KG1 (cell line): ENCODE measurements around the gene RBBP8.
"Not testable (repeated sequence)": the region's sequence is repeated elsewhere in the genome, so short reads cannot be mapped to it uniquely, and the experiment has no call there.

Experiments used
- DNase-seq: peaks from one replicate; lab custom pipeline; 2025; lab: John Stamatoyannopoulos, UW

The RBBP8 gene

DNA sequence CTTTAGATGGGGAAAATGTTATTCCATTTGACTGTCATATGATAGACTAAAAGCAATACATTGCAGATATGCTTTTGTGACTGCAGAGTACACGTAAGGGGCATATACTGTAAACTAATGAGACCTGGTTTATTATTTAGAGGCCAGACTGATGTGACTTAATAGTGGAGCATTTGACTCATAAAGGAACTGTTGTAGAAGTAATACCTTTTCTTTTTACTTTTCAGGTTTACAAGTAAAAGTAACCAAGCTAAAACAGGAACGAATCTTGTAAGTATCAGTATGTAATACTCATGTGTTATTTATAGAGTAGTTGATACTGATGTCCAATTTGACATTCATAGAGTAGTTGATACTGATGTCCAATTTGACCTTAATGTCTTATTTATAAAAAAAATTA, 13.1 kb downstream of the RBBP8 start:
- DNase-seq: no peak

DNA sequence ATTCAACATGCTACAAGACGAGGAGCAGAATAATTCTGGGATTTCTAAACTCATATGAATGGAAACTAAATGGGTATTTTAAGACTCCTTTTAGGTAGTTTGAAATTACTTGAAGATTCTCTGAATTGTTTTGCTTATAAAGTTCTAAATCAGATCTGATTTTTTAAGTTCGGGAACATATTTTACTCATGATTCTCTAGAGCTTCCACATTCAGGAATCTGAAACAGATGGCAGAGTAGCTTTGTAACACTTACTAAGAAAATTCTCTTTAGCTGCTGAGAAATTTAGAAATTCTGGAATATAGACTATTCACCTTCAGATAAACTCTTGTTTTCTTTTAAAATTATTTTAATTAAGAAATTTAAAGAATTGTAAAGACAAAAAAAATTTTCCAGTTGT, 13.7 kb downstream of the RBBP8 start:
- DNase-seq: no peak

DNA sequence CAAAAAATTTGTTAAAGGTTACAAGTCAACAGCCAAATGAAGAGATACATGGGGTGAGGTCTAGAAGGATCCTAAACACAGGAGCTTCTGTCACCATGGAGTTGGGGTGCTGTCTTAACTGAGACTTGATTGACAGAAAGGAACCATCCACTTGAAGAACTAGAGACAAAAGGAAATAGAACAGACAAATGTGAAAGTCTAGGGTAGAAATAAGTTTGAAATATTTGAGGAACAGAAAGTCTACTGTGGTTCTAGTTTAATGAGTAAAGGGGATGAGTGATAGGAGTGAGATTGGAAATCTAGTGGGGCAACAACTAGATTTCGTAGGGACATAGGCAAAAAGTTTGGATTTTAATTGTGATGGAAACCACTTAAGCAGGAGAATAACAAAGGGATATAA, 18.7 kb downstream of the RBBP8 start:
- DNase-seq: no peak

DNA sequence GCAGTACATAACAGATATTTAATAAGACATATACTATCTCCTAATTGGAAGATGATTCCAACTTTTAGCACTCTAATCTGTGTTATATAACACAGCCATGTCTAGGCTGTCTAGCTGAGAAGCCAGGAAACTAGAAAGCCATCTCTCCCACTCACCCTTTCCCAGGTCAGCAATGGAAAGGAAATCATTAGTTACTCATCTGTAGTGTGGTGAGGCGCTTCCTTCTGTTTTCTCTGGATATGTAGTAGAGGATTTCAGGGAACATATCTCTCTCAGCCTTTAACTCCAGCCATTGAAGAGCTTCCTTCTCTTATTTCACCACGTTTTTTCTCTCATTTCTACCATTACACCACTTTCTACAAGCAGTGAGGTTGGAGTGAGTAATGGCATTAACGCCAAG, 19.4 kb downstream of the RBBP8 start:
- no peak for DNase-seq

DNA sequence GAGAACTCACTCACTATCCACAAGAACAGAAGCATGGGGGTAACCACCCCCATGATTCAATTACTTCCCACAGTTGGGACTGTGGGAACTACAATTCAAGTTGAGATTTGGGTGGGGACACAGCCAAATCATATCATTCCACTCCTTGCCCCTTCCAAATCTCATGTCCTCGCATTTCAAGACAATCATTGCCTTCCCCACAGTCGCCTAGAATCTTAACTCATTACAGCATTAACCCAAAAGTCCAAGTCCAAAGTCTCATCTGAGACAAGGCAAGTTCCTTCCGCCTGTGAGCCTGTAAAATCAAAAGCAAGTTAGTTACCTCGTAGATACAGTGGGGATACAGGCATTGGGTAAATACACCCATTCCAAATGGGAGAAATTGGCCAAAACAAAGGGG, 20.9 kb downstream of the RBBP8 start:
- DNase-seq: not testable (repeated sequence)

DNA sequence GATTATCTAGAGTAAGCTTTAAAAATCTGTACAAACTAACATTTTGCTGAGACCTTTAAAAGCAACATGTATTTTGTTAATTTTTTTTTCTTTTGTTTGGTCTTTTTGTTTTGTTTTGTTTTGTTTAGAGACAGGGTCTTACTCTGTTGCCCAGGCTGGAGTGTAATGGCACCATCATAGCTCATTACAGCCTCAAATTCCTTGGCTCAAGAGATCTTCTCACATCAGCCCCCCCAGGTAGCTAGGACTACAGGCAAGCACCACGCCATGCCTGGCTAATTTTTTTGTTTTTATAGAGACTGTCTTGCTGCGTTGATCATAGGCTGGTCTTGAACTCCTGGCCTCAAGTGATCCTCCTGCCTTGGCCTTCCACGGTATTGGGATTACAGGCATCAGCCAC, 23.1 kb downstream of the RBBP8 start:
- no peak for DNase-seq

DNA sequence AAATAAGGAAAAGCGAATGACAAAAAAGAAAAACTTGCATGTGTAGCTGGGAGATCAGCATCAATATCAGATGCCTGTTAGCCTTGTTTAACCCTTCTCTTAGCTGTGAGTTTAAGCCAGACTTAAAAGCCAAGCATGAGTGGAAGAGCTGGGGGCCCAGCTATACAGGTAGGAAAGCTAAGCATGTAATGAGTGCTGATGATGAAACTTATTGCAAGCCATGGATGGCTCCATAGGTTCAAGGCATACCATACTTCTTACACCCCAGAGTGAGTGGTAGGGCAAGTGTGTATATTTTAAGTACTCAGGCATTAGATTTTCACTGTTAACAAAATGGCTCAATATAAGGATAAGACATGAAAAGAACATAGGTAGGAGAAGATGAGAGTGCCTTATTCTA, 28.0 kb downstream of the RBBP8 start:
- DNase-seq: no peak

DNA sequence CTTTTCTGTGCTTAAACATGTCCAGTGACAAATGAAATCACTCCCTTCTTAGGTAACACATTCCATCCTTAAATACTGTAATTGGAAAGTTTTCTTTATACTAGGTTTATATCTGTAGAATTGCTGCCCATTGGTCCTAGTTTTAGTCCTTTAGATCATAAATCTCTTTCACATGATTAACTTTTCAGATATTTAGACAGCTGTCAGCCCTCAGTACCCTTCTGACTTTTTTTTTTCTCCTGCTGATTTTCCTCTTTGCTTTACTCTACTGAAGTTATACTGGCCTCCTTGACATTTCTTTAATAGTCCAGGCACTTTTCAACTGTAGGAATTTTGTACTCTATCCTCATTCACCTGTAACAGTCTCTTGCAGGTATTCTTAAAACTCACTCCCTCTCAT, 28.9 kb downstream of the RBBP8 start:
- DNase-seq: no peak

DNA sequence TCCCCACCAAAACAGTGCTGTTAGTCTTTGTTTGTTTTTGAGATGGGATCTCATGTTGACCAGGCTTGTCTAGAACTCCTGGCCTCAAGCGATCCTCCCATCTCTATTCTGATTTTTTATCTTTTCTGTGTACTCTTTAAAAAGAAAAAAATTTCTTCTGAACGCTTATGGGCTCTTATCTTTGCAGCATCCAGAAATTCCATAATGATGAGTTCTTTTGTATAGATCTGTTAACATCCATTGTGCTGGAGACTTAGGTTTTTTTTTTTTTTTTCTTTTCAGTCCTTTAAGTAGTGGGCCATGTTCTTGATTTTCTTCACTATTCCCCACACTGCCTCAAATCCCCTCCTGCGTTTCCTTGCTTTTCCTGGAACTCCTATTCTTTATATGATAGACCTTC, 31.0 kb downstream of the RBBP8 start:
- no peak for DNase-seq

DNA sequence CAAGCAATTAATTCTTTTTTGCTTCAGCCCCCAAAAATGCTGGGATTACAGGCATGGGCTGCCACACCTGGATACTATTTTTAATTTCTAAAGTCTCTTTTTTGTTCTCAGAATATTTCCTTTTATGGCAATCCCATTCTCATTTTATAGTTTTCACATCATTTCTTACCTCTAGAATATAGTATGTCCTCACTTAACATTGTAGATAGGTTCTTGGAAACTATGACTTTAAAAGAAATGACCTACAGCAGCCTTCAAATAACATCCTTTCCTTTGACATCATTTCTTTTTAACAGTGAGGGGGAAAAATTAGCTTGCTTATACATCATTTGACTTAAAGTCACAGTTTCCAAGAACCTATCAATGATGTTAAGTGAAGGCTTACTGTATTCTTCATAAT, 31.6 kb downstream of the RBBP8 start:
- no peak for DNase-seq

DNA sequence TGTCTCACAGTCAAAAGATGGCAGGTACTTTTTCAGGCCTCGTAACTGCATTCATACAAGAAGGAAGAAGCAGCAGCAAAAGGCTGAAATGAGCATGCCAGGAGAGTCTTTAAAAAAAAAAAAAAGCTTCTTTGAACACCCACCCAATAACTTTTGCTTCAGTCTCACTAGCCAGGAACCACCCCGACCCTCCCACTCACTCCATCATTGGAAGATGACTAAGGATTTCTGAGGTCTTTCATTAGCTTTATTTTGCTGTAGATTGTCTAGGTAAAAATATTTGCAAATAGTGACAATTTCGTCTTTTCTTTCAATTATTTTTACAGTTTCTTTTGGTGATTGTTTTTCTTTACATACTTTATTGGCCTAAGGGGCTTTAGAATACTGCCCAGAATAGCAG, 37.9 kb downstream of the RBBP8 start:
- no peak for DNase-seq

DNA sequence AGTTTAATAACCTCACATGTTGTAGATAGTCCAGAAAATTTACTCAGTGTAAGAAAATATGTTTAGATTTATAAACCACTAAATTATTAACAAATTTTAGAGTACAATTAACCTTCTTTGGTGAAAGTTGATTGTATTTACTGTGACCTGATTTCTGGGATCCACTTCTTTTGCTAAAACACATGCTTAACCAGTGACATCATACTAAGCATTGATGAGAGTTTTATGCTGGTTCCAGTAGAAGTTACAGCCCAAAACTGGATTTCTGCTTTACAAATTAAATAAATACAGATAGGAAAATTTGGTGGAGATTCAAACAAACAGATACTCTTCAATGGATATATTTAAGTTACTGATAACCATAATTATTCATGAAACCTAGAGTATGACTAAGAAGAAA, 40.9 kb downstream of the RBBP8 start:
- no peak for DNase-seq

DNA sequence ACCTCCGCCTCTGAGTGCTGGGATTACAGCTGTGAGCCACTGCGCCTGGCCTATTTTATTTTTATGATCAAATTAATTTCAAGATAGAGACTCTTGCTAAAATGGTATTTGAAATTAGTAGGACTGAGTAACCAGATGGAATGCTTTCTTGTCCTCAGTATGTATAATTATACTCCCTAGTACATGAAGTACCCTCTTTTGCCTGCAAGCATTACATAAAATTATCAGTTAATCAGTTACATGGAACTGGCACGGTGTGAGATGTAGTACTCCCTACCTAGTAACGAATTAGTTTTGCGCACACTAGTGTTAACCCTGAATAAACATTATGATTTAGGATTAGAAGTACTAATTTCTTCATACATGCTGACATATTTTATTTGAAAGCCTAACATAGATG, 41.6 kb downstream of the RBBP8 start:
- no peak for DNase-seq

DNA sequence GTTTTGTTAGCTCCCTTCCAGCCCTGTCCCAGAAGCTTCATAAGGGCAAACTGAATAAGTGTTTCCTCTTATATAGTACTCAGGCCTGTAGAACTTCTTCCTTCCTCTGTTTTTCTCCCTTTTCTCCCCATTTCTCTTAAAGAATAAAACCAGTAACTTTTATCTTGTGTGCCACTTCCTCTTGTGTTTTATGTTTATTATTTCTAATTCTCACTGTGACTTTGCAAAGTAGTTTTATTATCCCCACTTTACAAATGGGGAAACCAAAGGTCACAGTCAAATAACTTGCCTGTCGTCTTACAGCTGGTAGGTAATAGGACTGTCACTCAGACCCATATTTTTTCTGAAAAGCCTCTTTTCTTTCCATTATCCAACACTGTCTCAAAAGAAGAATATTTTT, 42.4 kb downstream of the RBBP8 start:
- peak; percentile 15 for DNase-seq

DNA sequence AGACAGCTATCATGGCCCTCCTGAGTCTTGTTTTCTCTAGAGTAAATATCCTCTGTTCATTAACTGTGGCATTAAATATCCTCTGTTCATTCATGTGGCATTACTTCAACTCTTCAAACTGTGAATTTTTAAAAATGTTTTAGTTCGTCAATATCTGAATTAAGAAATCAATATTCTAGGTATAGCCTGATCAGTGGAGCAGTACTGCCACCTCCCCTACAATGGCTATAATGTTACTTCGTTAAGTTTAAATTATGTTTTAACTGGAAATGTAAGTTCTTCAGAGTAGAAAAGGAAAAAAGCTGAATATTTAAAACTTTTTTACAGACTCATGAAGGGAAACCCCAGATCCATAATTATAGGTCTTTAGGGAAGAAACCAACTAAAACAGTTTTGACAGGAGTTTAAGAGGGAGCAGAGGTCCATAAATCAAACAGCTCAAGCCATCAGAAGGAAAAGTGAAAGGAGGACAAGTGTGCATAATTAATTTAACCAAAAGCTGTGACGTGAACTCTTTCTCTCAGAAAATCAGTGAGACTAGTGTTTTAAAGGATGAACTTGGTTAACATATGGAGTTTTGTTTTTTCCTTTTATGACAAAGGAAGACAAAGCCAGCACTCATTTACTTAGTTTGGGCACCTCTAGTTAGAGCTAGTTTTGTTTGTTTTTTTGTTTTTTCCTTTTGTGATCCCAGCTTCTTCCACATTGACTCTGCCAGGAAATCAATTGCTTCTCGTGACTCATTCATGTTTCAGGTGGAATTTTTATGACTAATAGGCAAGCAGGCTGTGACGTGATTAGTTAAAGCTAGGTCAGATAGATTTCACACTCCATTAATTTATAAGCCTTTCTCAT, 44.9 kb downstream of the RBBP8 start:
- no peak for DNase-seq

DNA sequence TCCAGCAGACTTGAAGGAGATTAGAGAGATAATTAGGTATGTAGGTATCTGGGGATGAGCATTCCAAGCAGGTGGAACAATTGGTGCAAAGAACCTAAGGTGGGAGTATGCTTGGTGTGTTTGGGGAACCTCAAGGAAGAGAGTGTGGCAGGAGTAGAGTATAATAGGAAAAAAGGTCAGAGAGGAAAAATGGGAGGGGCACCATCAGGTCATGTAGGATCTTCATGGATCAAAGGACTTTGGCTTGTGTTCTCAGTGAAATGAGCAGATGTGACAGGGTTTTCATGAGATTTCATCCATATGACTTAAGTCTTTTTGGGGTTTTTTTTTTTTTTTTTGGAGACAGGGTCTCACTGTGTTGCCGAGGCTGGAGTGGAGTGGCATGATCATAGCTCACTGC, 47.3 kb downstream of the RBBP8 start:
- no peak for DNase-seq

DNA sequence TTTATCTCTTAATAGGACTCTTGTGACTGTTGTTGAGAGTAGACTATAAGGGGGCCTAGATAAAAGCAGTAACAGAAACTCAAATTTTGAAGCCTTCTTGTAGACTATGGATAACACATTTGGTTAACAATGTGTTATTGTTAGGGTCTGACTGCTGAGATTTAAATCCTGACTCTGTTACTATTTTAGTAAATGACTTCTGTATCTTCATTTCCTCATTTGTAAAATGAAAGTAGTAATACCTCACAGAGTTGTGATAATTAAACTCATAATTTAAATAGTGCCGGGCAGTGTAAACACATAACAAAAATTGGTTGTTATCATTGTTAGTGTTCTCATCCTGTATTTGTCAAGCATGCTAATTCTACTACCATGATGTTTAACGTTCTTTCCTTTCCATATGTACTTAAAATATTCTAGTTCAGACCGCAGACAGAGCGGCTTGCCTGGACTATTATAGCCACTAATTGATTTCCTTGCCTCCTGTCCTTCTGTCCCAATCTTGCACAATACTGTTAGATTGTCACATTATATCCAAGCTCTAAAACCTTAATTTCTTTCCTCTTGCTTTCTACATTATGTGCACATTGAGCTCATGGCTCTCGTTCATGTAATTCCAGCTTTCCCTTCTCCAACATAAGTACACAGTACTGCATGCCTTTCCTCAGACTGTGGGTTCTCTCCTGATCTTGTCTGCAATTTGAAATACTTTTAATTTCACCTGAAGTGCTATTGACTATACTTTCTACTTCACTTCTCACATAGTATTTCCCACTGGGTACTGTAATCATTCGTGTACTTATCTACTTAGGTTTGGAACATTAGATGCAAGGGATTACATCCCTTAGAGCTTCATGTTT, 48.4 kb downstream of the RBBP8 start:
- no peak for DNase-seq

DNA sequence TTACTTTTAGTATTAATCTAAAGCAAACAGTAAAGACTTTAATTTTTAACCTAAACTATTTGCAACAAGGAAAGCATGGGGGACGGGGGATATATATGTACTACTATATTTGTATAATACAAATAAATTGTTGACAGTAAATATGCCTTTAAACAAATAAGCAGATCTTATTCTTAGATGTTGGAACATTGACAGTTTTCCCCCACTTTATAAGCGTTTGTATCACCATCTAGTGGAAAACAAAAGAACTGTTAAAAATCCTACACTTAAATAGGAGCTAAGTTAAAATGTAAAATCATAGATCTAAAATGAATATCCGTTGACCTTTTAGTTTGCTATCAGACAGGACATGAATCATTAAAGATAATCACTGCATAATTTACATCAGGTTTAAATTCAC, 50.0 kb downstream of the RBBP8 start:
- DNase-seq: peak; percentile 31

DNA sequence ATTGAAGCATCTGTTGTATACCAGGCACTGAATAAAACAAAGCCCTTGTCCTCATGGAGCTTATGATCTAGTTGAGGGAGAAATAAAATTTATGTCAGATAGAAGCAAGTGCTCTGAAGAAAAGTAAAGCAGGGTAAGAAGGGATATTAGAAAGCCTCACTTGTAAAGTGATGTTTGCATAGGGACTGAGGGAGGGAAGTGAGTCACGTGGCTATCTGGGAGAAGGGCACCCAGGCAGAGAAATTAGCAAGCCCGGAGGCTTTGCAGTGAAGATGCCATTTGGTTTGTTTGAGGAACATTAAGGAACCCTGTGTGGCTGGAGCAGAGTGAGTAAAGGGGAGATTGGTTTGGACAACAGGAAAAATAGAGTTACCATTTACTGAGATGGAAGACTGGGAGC, 52.1 kb downstream of the RBBP8 start:
- no peak for DNase-seq

DNA sequence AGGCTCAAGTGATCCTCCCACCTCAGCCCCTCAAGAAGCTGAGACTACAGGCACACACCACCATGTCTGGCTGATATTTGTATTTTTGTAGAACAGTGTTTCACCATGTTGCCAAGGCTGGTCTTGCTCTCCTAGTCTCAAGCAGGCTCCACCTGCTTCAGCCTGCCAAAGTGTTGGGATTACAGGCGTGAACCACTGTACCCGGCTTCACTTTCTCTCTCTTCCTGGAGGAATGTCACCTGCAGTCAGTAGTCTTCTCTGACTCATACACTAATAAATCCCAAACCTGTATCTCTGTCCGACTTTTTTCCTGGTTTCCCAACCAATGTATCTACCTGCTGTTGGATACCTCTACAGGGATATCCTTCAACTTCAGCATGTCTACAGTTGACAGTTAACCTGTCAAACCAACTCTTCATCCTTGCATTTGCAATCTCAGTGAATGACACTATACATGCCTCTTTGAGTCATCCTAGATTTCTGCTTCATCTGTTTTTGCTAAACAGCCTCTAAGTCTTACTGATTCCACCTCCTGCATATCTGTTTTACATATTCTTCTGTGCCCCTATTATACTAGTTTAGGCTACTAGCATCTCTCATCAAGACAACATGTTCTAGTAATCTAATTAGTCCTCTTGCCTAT, 54.5 kb downstream of the RBBP8 start:
- no peak for DNase-seq

DNA sequence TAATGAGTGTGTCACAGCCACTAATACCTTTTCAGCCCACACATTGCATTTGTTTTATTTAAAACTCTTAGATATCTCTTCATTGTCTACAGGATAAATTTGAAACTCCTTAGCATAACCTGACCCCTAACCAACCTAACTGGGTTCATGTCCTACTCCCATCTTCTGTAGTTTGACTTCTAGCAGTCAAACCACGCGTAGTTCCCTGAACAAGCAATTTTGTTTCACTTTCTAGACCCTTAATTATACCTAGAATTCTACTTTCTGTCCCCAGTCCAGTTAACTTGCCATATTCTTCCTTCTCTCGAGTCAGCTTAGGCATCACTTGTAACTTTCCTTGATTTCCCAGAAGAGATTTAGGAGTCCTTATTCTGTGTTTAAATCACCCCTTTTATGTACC, 55.1 kb downstream of the RBBP8 start:
- no peak for DNase-seq

DNA sequence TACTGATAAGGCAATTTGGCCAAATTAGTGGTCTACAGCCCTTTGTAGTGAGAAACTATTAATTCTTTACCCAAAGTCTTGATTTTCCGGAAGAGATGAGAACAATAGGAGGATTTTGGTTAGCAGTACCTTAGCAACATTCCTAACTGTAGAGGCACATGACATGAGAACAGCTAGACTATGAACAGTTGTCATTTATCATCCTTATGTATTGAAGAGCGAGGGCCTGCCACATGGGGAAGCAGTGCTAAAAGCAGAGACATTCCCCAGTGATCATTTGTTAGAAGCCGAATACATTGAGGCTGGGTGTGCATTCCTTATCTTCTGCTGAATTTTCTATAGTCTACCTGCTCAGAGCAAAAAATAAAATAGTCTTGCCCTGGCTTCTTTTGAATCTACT, 65.2 kb downstream of the RBBP8 start:
- no peak for DNase-seq

DNA sequence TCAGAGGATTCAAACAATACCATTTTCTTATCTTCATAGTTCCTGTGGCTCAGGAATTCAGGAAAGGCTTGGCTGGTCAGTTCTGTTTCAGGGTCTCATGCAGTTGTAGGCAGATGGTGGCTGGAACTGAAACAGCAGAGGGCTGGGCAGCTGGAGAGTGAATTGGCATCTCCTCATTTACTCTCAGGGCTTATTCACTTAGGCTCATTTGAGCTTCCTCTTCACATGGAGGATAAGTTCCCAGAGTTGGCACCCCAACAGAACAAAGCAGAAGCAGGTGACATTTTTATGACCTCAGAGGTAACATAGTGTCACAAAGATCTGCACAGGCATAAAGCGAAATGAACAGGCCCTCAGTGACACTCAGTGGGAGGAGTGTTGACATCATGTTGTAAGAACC, 66.1 kb downstream of the RBBP8 start:
- DNase-seq: no peak
